Activated naive CD8-positive, alpha-beta T cell treated with anti-CD3 and anti-CD28 coated beads, Interleukin-2, amount 10 ng/mL, durations not matched to agents 7 days and 5 days (primary cell): Measurements from ENCODE around the gene PCMT1. TPM values are rescaled to one million over a fixed set of nuclear protein-coding genes. Genes with fewer than 3 reads are reported as not detected.
"Not testable (repeated sequence)": the region's sequence is repeated elsewhere in the genome, so short reads cannot be mapped to it uniquely, and the experiment has no call there.

Experiments
- ATAC-seq: fragments of 150-1000 bp; cut with Tn5 transposase; one replicate; pipeline ENCODE4 v1.10.0; 2021; ENCODE audit warnings: low read depth, moderate library complexity
- POLR2A ChIA-PET: fragments of 350-600 bp; sonication (Branson Sonifier 250); formaldehyde crosslinking; loops from one replicate; lab custom pipeline; 2021; ENCODE audit warnings: antibody characterized with exemption; lab: Charles Lee
- DNase-seq: peaks from one replicate; pipeline ENCODE4 v3.0.0; 2021
- H3K27ac Mint-ChIP-seq: one replicate; pipeline ENCODE4 v1.8.0; 2022; ENCODE audit warnings: mild to moderate bottlenecking, mixed read lengths
- H3K27me3 Mint-ChIP-seq: one replicate; pipeline ENCODE4 v1.8.0; 2022; ENCODE audit warnings: mild to moderate bottlenecking, moderate library complexity, mixed read lengths
- H3K36me3 Mint-ChIP-seq: one replicate; pipeline ENCODE4 v1.8.0; 2021; ENCODE audit warnings: mild to moderate bottlenecking, mixed read lengths
- H3K4me1 Mint-ChIP-seq: one replicate; pipeline ENCODE4 v1.8.0; 2021; ENCODE audit warnings: mixed read lengths
- H3K4me3 Mint-ChIP-seq: one replicate; pipeline ENCODE4 v1.8.0; 2022; ENCODE audit warnings: mild to moderate bottlenecking, moderate library complexity, mixed read lengths
- H3K9me3 Mint-ChIP-seq: one replicate; pipeline ENCODE4 v1.8.0; 2021; ENCODE audit warnings: mixed read lengths
- total RNA-seq, 2 experiments: library from RNA; stranded (reverse); gene quantifications; one replicate each; pipeline ENCODE4 v1.2.3, GENCODE V29; 2021

The PCMT1 gene
- total RNA-seq, 2 experiments from 2014 or later = 76.9 to 80.0 TPM

DNA sequence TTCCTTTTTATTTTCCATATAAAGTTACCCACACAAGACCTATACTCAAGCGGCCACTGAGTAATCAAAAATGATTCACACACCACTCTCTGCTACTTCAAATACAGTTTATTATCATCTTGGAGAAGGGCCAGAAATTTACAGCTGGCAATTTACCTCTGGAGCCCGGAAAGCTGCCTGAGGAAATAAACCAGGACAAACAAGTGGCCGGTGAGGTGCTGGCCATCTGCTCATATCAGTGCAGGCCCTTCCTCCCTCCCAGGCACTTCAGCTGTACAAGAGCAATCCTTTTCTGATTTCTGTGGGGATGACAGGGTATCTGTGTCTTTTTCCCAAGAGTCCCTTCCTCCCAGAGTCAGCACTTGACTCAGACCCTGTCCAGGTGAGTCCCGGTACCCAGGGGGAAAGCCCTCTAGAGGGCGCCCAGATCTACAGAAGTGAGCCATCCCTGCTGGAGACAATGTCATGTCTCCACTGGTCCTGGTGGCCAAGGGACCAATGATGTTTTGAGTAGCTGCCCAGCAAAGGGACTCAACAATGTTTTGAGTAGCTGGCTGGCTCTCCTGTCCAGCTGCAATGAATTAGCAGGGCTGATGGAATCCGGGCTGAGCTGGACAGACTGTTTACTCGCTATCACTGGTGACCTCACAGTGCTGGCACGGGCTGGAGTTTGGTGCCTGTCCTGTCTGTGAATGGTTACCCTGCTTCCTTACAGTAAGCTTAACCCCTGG is 91.0 kb downstream of the PCMT1 start:
- POLR2A ChIA-PET = no interaction called here

DNA sequence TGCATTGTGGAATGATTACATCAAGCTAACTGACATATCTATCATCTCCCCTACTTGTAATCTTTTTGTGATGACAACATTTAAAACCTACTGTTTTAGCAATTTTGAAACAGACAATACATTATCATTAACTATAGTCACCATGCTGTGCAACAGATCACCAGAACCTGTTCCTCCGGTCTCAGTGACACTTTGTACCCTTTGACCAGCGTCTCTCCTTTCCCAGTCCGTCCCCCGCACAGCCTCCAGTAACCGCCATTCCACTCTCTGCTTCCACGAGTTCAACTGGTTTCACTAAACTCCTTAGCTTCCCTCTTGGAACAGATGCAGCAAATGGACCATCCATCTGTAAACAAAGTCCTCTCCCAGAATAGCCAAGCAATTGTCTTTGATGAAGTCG is 92.8 kb downstream of the PCMT1 start:
- ATAC-seq (no peak), DNase-seq (no peak)
- H3K27ac Mint-ChIP-seq = no peak overlapping the region
- POLR2A ChIA-PET = no interaction called here
- H3K36me3 Mint-ChIP-seq = no peaks in the 10 kb centered on the region
- H3K4me3 Mint-ChIP-seq = no peak overlapping the region
- H3K27me3 Mint-ChIP-seq = peaks cover 8% of the 10 kb centered on the region
- no peaks in the 10 kb centered on the region for H3K4me1 Mint-ChIP-seq
- H3K9me3 Mint-ChIP-seq = no peaks in the 10 kb centered on the region

More for the DNA sequence above, 91.0 kb downstream of the PCMT1 start:
- peak; percentile 57 for DNase-seq
- no peaks in the 10 kb centered on the region for H3K36me3 Mint-ChIP-seq
- H3K27me3 Mint-ChIP-seq = peaks cover 8% of the 10 kb centered on the region
- no peak overlapping the region for H3K27ac Mint-ChIP-seq
- no peak overlapping the region for H3K4me3 Mint-ChIP-seq
- ATAC-seq = peak; percentile 79
- H3K4me1 Mint-ChIP-seq = no peaks in the 10 kb centered on the region
- no peaks in the 10 kb centered on the region for H3K9me3 Mint-ChIP-seq

- Mint-ChIP-seq H3K27ac (no peak overlapping the region), H3K4me3 (no peak overlapping the region), H3K4me1 (no peaks in the 10 kb centered on the region), H3K27me3 (peaks cover 7% of the 10 kb centered on the region), H3K36me3 (no peaks in the 10 kb centered on the region), H3K9me3 (no peaks in the 10 kb centered on the region)
- no peak for DNase-seq
- POLR2A ChIA-PET = no interaction called here
- ATAC-seq = no peak
Observed at GRCh38 chr6:149843051-149843633, 93.6 kb downstream of the PCMT1 start.

- POLR2A ChIA-PET, H3K27me3 Mint-ChIP-seq, H3K4me1 Mint-ChIP-seq, H3K27ac Mint-ChIP-seq, H3K4me3 Mint-ChIP-seq, H3K9me3 Mint-ChIP-seq, DNase-seq, ATAC-seq, H3K36me3 Mint-ChIP-seq: not testable (repeated sequence)
Observed at GRCh38 chr6:149844036-149844435, 94.5 kb downstream of the PCMT1 start.

- H3K4me3 Mint-ChIP-seq = no peak overlapping the region
- no peak for ATAC-seq
- DNase-seq = no peak
- H3K4me1 Mint-ChIP-seq = no peaks in the 10 kb centered on the region
- H3K27me3 Mint-ChIP-seq = peaks cover 7% of the 10 kb centered on the region
- H3K27ac Mint-ChIP-seq = no peak overlapping the region
- POLR2A ChIA-PET = no interaction called here
- H3K9me3 Mint-ChIP-seq = no peaks in the 10 kb centered on the region
- no peaks in the 10 kb centered on the region for H3K36me3 Mint-ChIP-seq
Observed at GRCh38 chr6:149844480-149844879, 94.9 kb downstream of the PCMT1 start.

GRCh38 chr6:149845549-149845948 is 96.0 kb downstream of the PCMT1 start:
- no peak overlapping the region for H3K27ac Mint-ChIP-seq
- POLR2A ChIA-PET = interaction anchor here (0.6 kb wide), 1 partner anchor 1551 kb away, joined by 4 read pairs; no protein-coding TSS in a partner anchor
- H3K4me3 Mint-ChIP-seq = no peak overlapping the region
- no peaks in the 10 kb centered on the region for H3K36me3 Mint-ChIP-seq
- DNase-seq = no peak
- no peak for ATAC-seq
- no peaks in the 10 kb centered on the region for H3K4me1 Mint-ChIP-seq
- no peaks in the 10 kb centered on the region for H3K9me3 Mint-ChIP-seq
- H3K27me3 Mint-ChIP-seq = peaks cover 11% of the 10 kb centered on the region

DNA sequence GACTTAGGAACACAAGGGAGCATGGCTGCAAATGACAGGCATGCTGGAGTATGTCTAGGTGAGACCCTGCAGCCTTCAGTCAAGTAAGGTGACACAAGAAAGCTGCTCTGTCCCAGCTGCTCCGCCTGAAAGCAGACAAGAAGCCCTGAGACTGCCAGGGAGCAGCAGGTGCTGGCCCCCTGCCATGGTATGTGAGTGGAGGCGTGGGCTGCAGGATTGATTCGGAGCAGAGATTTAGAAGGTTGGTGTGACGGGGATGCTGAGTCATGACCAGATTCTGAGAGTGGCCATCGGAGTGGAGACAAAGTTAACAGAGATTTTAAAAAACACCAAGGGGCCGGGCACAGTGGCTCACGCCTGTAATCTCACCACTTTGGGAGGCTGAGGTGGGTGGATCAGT is 96.8 kb downstream of the PCMT1 start:
- Mint-ChIP-seq H3K27ac (no peak overlapping the region), H3K36me3 (no peaks in the 10 kb centered on the region), H3K9me3 (no peaks in the 10 kb centered on the region), H3K4me1 (no peaks in the 10 kb centered on the region), H3K27me3 (peaks cover 18% of the 10 kb centered on the region), H3K4me3 (no peak overlapping the region)
- ATAC-seq = no peak
- no peak for DNase-seq
- POLR2A ChIA-PET = interaction anchor here (0.6 kb wide), 1 partner anchor 1550 kb away, joined by 4 read pairs; no protein-coding TSS in a partner anchor

DNA sequence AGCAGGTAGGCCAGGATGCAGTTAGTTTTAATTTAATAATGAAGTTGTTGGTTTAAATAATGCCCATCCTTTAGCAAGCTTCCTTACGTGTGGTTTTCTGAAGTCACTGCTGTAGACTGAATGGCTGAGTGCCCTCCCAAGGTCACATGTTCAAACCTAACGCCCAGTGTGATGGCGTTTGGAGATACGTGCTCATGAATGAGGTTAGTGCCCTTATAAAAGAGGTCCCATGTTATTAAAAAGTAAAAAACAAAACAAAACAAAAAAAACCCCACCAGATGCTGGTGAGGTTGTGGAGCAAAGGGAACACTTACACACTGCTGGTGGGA is 98.4 kb downstream of the PCMT1 start:
- H3K36me3 Mint-ChIP-seq = no peaks in the 10 kb centered on the region
- no peak overlapping the region for H3K27ac Mint-ChIP-seq
- H3K4me3 Mint-ChIP-seq = no peak overlapping the region
- ATAC-seq = no peak
- peaks cover 14% of the 10 kb centered on the region for H3K4me1 Mint-ChIP-seq
- DNase-seq = no peak
- H3K27me3 Mint-ChIP-seq = peaks cover 23% of the 10 kb centered on the region
- no peaks in the 10 kb centered on the region for H3K9me3 Mint-ChIP-seq
- POLR2A ChIA-PET = no interaction called here

- H3K9me3 Mint-ChIP-seq, POLR2A ChIA-PET, H3K4me3 Mint-ChIP-seq, H3K36me3 Mint-ChIP-seq, H3K27ac Mint-ChIP-seq, ATAC-seq, DNase-seq: not testable (repeated sequence)
- H3K27me3 Mint-ChIP-seq = peaks cover 23% of the 10 kb centered on the region
- H3K4me1 Mint-ChIP-seq = peaks cover 15% of the 10 kb centered on the region
Observed at GRCh38 chr6:149848343-149848742, 98.8 kb downstream of the PCMT1 start.

DNA sequence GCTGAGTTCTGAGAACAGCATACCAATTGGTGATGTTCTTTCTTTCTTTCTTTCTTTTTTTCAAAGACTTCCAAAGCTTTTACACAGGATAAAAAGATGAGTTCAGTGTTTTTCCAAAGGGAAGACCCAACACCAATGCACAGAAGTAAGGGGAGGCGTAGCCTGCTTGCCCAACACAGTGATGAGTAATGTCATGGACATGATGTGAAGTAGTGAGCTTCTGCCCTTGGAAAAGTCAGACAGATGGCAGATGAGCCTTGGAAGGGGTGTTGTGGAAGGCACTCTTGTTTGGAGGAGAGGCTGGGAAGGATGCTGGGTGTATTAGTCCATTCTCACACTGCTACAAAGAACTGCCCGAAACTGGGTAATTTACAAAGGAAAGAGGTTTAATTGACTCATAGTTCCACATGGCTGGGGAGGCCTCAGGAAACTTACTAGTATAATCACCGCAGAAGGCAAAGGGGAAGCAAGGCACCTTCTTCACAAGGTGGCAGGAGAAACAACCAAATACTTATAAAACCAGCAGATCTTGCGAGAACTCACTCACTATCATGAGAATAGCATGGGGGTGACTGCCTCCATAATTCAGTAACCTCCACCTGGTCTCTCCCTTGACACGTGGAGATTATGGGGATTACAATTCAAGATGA is 102.0 kb downstream of the PCMT1 start:
- ATAC-seq (no peak), DNase-seq (no peak)
- Mint-ChIP-seq H3K4me3 (no peak overlapping the region), H3K4me1 (peaks cover 15% of the 10 kb centered on the region), H3K9me3 (no peaks in the 10 kb centered on the region), H3K27me3 (peaks cover 31% of the 10 kb centered on the region), H3K36me3 (no peaks in the 10 kb centered on the region), H3K27ac (no peak overlapping the region)
- POLR2A ChIA-PET = no interaction called here

DNA sequence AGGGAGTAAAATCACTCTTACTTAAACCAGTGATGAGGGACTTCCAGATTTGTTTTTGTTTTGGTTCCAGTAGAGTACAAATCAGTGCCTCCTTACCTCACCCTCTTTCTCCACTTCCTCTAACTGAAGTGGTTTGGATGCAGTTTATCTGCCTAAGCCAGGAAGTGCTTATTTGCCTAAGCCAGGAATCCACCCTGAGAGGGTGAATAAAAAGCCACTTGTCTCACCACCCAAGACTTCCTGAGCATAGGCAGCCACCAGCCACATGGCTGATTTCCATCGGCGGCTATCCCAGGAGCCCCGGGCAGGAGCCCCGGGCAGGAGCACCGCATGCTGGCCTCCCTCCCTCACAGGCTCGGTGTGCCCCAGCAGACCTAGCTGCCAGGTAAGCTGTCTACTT is 102.6 kb downstream of the PCMT1 start:
- H3K9me3 Mint-ChIP-seq = no peaks in the 10 kb centered on the region
- DNase-seq (no peak), ATAC-seq (peak; percentile 74)
- H3K27ac Mint-ChIP-seq = no peak overlapping the region
- POLR2A ChIA-PET = no interaction called here
- H3K36me3 Mint-ChIP-seq = no peaks in the 10 kb centered on the region
- no peak overlapping the region for H3K4me3 Mint-ChIP-seq
- peaks cover 15% of the 10 kb centered on the region for H3K4me1 Mint-ChIP-seq
- peaks cover 34% of the 10 kb centered on the region for H3K27me3 Mint-ChIP-seq

DNA sequence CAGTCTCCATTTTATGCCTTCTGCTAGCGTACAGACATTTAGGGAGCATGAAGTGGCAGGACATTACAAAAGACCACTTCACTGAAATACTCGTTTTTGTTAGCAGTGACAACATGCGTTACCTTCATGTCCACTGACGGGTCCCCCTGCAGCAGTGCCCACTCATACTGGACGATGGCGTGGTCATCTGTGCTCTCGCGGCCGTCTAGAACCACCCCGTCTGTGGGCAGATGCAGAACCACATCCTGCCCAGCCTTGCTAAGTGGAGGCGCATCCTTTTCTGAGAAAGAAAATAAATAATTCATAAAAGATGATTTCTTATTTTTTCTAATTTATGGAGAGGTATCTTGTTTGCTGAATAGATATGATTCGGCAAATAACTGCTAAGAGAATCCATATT is 103.3 kb downstream of the PCMT1 start:
- POLR2A ChIA-PET = no interaction called here
- Mint-ChIP-seq H3K4me1 (peaks cover 15% of the 10 kb centered on the region), H3K9me3 (no peaks in the 10 kb centered on the region), H3K27me3 (peaks cover 34% of the 10 kb centered on the region), H3K4me3 (no peak overlapping the region), H3K27ac (no peak overlapping the region), H3K36me3 (no peaks in the 10 kb centered on the region)
- ATAC-seq (peak; percentile 43), DNase-seq (no peak)

- H3K36me3 Mint-ChIP-seq = not testable (repeated sequence)
Observed at GRCh38 chr6:149854017-149854416, 104.5 kb downstream of the PCMT1 start.

DNA sequence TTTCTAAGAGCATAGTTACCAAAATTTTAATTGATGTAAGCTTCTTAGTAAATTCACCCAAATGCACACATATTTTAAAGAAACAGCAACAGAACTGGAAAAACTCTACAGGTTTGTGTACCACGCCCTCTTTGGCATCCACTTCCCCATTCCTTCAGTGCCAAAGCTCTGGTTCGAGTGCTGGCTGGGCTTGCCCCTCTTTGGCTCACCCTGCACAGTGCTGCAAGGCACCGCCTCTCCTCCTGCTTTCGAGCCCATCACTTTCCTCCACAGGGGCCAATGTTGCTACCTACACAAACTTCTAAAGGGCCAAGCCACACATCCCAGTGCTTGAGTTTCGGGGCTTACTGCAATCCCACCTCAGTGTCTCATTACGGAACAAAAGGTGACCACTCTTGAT is 105.0 kb downstream of the PCMT1 start:
- Mint-ChIP-seq H3K4me1 (peaks cover 15% of the 10 kb centered on the region), H3K9me3 (no peaks in the 10 kb centered on the region), H3K36me3 (no peaks in the 10 kb centered on the region), H3K4me3 (no peak overlapping the region), H3K27me3 (peaks cover 40% of the 10 kb centered on the region), H3K27ac (no peak overlapping the region)
- no peak for DNase-seq
- no peak for ATAC-seq
- POLR2A ChIA-PET = no interaction called here

More at GRCh38 chr6:149854017-149854416, 104.5 kb downstream of the PCMT1 start:
- H3K4me1 Mint-ChIP-seq = peaks cover 15% of the 10 kb centered on the region
- H3K27ac Mint-ChIP-seq, H3K4me3 Mint-ChIP-seq, DNase-seq, ATAC-seq, H3K9me3 Mint-ChIP-seq, POLR2A ChIA-PET: not testable (repeated sequence)
- peaks cover 40% of the 10 kb centered on the region for H3K27me3 Mint-ChIP-seq
